ENCODE results near the gene NPTXR.
A peak's percentile ranks its signal among the peaks of the same experiment; 100 is the strongest.

Gene NPTXR

GRCh38 chr22:38842512-38843200, 1.2 kb downstream of the NPTXR start:
- Histone ChIP-seq H3K9me3 (ENCODE audit: insufficient read depth, low read depth, low read length) (peaks cover 12% of the 10 kb centered on the region), H2AK5ac (ENCODE audit: low read length) (no peak overlapping the region), H3K27me3 (ENCODE audit: insufficient read depth, low read length) (peaks cover 27% of the 10 kb centered on the region), H2BK120ac (ENCODE audit: insufficient read depth, low read length, poor library complexity) (no peak overlapping the region), H3K9ac (ENCODE audit: low read length) (no peak overlapping the region), H2BK5ac (ENCODE audit: low read depth, low read length, poor library complexity) (no peak overlapping the region), H3K4me3 (ENCODE audit: low read depth, low read length) (no peak overlapping the region), H3K79me1 (ENCODE audit: low read length) (no peaks in the 10 kb centered on the region), H4K91ac (ENCODE audit: low read depth, low read length) (no peak overlapping the region), H3K4ac (ENCODE audit: low read depth, low read length) (no peak overlapping the region), H3K79me2 (ENCODE audit: control insufficient read depth, insufficient read depth, low read length, poor library complexity) (no peaks in the 10 kb centered on the region), H3K14ac (ENCODE audit: low read length) (no peak overlapping the region), H4K8ac (ENCODE audit: low read depth, low read length) (no peak overlapping the region), H2AFZ (ENCODE audit: insufficient read depth, low read length, poor library complexity) (no peak overlapping the region), H2BK12ac (ENCODE audit: low read length) (no peak overlapping the region), H3K36me3 (ENCODE audit: control insufficient read depth in 1 of 2, insufficient read depth in 2 of 2, low read length in 2 of 2) (no peaks in the 10 kb centered on the region), H3K4me2 (ENCODE audit: low read length) (peak overlapping the region; percentile 85), H3K18ac (ENCODE audit: low read length) (no peak overlapping the region), H3K27ac (ENCODE audit: low read depth, low read length) (no peak overlapping the region), H3K4me1 (ENCODE audit: control insufficient read depth in 1 of 2, insufficient read depth in 2 of 2, low read length in 2 of 2) (peaks cover 4 to 6% of the 10 kb centered on the region in 2 experiments), H3K23ac (ENCODE audit: low read length) (no peak overlapping the region), H4K12ac (ENCODE audit: low read depth, low read length) (no peak overlapping the region)
- no CpG with 5 or more reads among the region's 34 CpGs for WGBS (ENCODE audit: extremely low coverage, insufficient coverage, insufficient read length)
- no peak for DNase-seq

- Histone ChIP-seq H3K4ac (ENCODE audit: low read depth, low read length) (no peak overlapping the region), H3K4me2 (ENCODE audit: low read length) (no peak overlapping the region), H2BK12ac (ENCODE audit: low read length) (no peak overlapping the region), H3K4me3 (ENCODE audit: low read depth, low read length) (no peak overlapping the region), H3K14ac (ENCODE audit: low read length) (no peak overlapping the region), H3K9me3 (ENCODE audit: insufficient read depth, low read depth, low read length) (peaks cover 12% of the 10 kb centered on the region), H3K79me1 (ENCODE audit: low read length) (no peaks in the 10 kb centered on the region), H4K8ac (ENCODE audit: low read depth, low read length) (no peak overlapping the region), H3K79me2 (ENCODE audit: control insufficient read depth, insufficient read depth, low read length, poor library complexity) (no peaks in the 10 kb centered on the region), H3K36me3 (ENCODE audit: control insufficient read depth in 1 of 2, insufficient read depth in 2 of 2, low read length in 2 of 2) (no peaks in the 10 kb centered on the region), H2AFZ (ENCODE audit: insufficient read depth, low read length, poor library complexity) (no peak overlapping the region), H3K23ac (ENCODE audit: low read length) (no peak overlapping the region), H2BK5ac (ENCODE audit: low read depth, low read length, poor library complexity) (no peak overlapping the region), H4K12ac (ENCODE audit: low read depth, low read length) (no peak overlapping the region), H3K18ac (ENCODE audit: low read length) (no peak overlapping the region), H3K27ac (ENCODE audit: low read depth, low read length) (no peak overlapping the region), H2BK120ac (ENCODE audit: insufficient read depth, low read length, poor library complexity) (no peak overlapping the region), H3K9ac (ENCODE audit: low read length) (no peak overlapping the region), H4K91ac (ENCODE audit: low read depth, low read length) (no peak overlapping the region), H3K27me3 (ENCODE audit: insufficient read depth, low read length) (peaks cover 27% of the 10 kb centered on the region), H2AK5ac (ENCODE audit: low read length) (no peak overlapping the region), H3K4me1 (ENCODE audit: control insufficient read depth in 1 of 2, insufficient read depth in 2 of 2, low read length in 2 of 2) (peaks cover 4 to 6% of the 10 kb centered on the region in 2 experiments)
- WGBS (ENCODE audit: extremely low coverage, insufficient coverage, insufficient read length): no CpG with 5 or more reads among the region's 5 CpGs
- DNase-seq: no peak
Observed at GRCh38 chr22:38841635-38842034, 2.2 kb downstream of the NPTXR start.

- Histone ChIP-seq H3K27me3 (ENCODE audit: insufficient read depth, low read length) (peaks cover 27% of the 10 kb centered on the region), H3K14ac (ENCODE audit: low read length) (no peak overlapping the region), H2BK120ac (ENCODE audit: insufficient read depth, low read length, poor library complexity) (no peak overlapping the region), H3K23ac (ENCODE audit: low read length) (no peak overlapping the region), H3K36me3 (ENCODE audit: control insufficient read depth in 1 of 2, insufficient read depth in 2 of 2, low read length in 2 of 2) (no peaks in the 10 kb centered on the region), H2BK5ac (ENCODE audit: low read depth, low read length, poor library complexity) (no peak overlapping the region), H3K27ac (ENCODE audit: low read depth, low read length) (no peak overlapping the region), H3K4me2 (ENCODE audit: low read length) (no peak overlapping the region), H3K9ac (ENCODE audit: low read length) (no peak overlapping the region), H2AFZ (ENCODE audit: insufficient read depth, low read length, poor library complexity) (no peak overlapping the region), H2AK5ac (ENCODE audit: low read length) (no peak overlapping the region), H3K9me3 (ENCODE audit: insufficient read depth, low read depth, low read length) (peaks cover 12% of the 10 kb centered on the region), H2BK12ac (ENCODE audit: low read length) (no peak overlapping the region), H3K18ac (ENCODE audit: low read length) (no peak overlapping the region), H3K4ac (ENCODE audit: low read depth, low read length) (no peak overlapping the region), H3K4me1 (ENCODE audit: control insufficient read depth in 1 of 2, insufficient read depth in 2 of 2, low read length in 2 of 2) (peaks cover 4 to 6% of the 10 kb centered on the region in 2 experiments), H4K91ac (ENCODE audit: low read depth, low read length) (no peak overlapping the region), H3K79me1 (ENCODE audit: low read length) (no peaks in the 10 kb centered on the region), H4K8ac (ENCODE audit: low read depth, low read length) (no peak overlapping the region), H3K4me3 (ENCODE audit: low read depth, low read length) (no peak overlapping the region), H4K12ac (ENCODE audit: low read depth, low read length) (no peak overlapping the region), H3K79me2 (ENCODE audit: control insufficient read depth, insufficient read depth, low read length, poor library complexity) (no peaks in the 10 kb centered on the region)
- no peak for DNase-seq
- WGBS (ENCODE audit: extremely low coverage, insufficient coverage, insufficient read length): no CpG with 5 or more reads among the region's 7 CpGs
Observed at GRCh38 chr22:38841211-38841610, 2.6 kb downstream of the NPTXR start.

- no peaks in the 10 kb centered on the region for H3K36me3 ChIP-seq (ENCODE audit: control insufficient read depth in 1 of 2, insufficient read depth in 2 of 2, low read length in 2 of 2)
- no peak overlapping the region for H3K18ac ChIP-seq (ENCODE audit: low read length)
- WGBS (ENCODE audit: extremely low coverage, insufficient coverage, insufficient read length): no CpG with 5 or more reads among the region's 3 CpGs
- peaks cover 4 to 6% of the 10 kb centered on the region in 2 experiments for H3K4me1 ChIP-seq (ENCODE audit: control insufficient read depth in 1 of 2, insufficient read depth in 2 of 2, low read length in 2 of 2)
- no peaks in the 10 kb centered on the region for H3K79me2 ChIP-seq (ENCODE audit: control insufficient read depth, insufficient read depth, low read length, poor library complexity)
- no peak for DNase-seq
- no peak overlapping the region for H3K9ac ChIP-seq (ENCODE audit: low read length)
- no peak overlapping the region for H3K4me2 ChIP-seq (ENCODE audit: low read length)
- H2BK5ac ChIP-seq (ENCODE audit: low read depth, low read length, poor library complexity): no peak overlapping the region
- H2AK5ac ChIP-seq (ENCODE audit: low read length): no peak overlapping the region
- H3K79me1 ChIP-seq (ENCODE audit: low read length): no peaks in the 10 kb centered on the region
- H3K27ac ChIP-seq (ENCODE audit: low read depth, low read length): no peak overlapping the region
- peaks cover 24% of the 10 kb centered on the region for H3K27me3 ChIP-seq (ENCODE audit: insufficient read depth, low read length)
- no peak overlapping the region for H3K23ac ChIP-seq (ENCODE audit: low read length)
- no peak overlapping the region for H2AFZ ChIP-seq (ENCODE audit: insufficient read depth, low read length, poor library complexity)
- no peak overlapping the region for H2BK12ac ChIP-seq (ENCODE audit: low read length)
- no peak overlapping the region for H2BK120ac ChIP-seq (ENCODE audit: insufficient read depth, low read length, poor library complexity)
- H3K4me3 ChIP-seq (ENCODE audit: low read depth, low read length): no peak overlapping the region
- peaks cover 8% of the 10 kb centered on the region for H3K9me3 ChIP-seq (ENCODE audit: insufficient read depth, low read depth, low read length)
- no peak overlapping the region for H4K8ac ChIP-seq (ENCODE audit: low read depth, low read length)
- no peak overlapping the region for H3K4ac ChIP-seq (ENCODE audit: low read depth, low read length)
- no peak overlapping the region for H4K12ac ChIP-seq (ENCODE audit: low read depth, low read length)
- H4K91ac ChIP-seq (ENCODE audit: low read depth, low read length): no peak overlapping the region
- no peak overlapping the region for H3K14ac ChIP-seq (ENCODE audit: low read length)
Observed at GRCh38 chr22:38840129-38840528, 3.7 kb downstream of the NPTXR start.

Measured in trophoblast cell (in vitro differentiated cells and primary cell).